HL-60 (cell line): Measurements from ENCODE around the gene C16orf90.

Source experiments
- DNase-seq, 2 experiments: peaks; one replicate each; pipeline ENCODE4 v3.0.0-alpha.2; 2010 to 2020; ENCODE audit warnings: low read depth in 1 of 2, low spot score in 1 of 2
- H3K27ac ChIP-seq: fragments of 250-450 bp; sonication (Bioruptor Pico); replicated peaks from 2 replicates; pipeline ENCODE4 v1.5.1; 2020; ENCODE audit warnings: mild to moderate bottlenecking, moderate library complexity
- H3K27me3 ChIP-seq: fragments of 250-450 bp; sonication (Bioruptor Pico); 2 replicates; pipeline ENCODE4 v1.5.1; 2021; ENCODE audit warnings: mild to moderate bottlenecking, moderate library complexity; ENCODE audit not compliant: insufficient read depth, poor library complexity, severe bottlenecking
- H3K4me3 ChIP-seq: replicated peaks from 2 replicates; pipeline ENCODE4 v1.5.1; 2011; ENCODE audit warnings: mild to moderate bottlenecking, control low read depth, low read length; ENCODE audit not compliant: insufficient read depth
- GABPA ChIP-seq: IDR thresholded peaks from 2 replicates; pipeline ENCODE4 v1.6.1; 2012; ENCODE audit warnings: low read depth
- POLR2AphosphoS5 ChIP-seq: IDR thresholded peaks from 2 replicates; pipeline ENCODE4 v1.6.1; 2012; ENCODE audit warnings: low read depth
- SPI1 ChIP-seq: IDR thresholded peaks from 2 replicates; pipeline ENCODE4 v1.6.1; 2012; ENCODE audit warnings: low read depth, mild to moderate bottlenecking, borderline replicate concordance
- TF ChIP-seq, protein P1 (sequence below): IDR thresholded peaks from 2 replicates; pipeline ENCODE4 v1.6.1; 2012; ENCODE audit warnings: low read depth; ENCODE audit not compliant: insufficient replicate concordance
- TF ChIP-seq, protein P2 (sequence below): IDR thresholded peaks from one replicate; pipeline ENCODE4 v1.5.1; 2011; ENCODE audit warnings: low read length, control low read depth, inconsistent platforms; ENCODE audit not compliant: insufficient read depth

The C16orf90 gene

DNA sequence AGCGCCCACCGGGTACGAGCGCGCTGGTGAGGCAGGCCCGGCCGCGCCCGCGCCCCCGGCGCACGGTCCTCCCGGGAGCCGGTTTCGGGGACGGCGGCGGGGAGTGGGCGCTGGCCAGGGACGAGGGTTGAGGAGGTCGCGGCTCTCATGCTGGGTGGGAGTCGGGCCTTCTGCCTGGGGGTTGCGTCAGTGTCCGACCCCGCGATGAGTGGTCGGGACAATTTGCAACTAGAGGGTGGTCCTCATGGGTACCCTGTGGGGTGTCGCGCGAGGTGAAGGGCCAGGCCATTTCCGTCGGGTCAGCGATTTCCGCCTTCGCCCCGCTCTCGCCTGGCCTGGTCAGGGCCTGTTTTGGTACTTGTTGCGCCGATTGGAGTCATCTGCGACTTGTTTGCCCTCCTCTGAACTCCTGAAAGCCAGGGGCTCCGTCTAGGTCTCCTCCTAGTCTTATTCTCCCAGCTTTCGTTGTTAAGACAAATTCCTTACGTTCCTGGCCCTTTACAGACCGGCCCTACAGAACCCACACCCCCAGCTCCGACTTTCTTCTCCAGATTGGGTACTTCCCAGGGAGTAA lies 36.9 kb downstream of the C16orf90 start:
- no peaks in the 10 kb centered on the region for H3K27me3 ChIP-seq
- DNase-seq: no peak
- no peak for TF ChIP-seq GABPA
- TF ChIP-seq POLR2AphosphoS5: no peak
- TF ChIP-seq, protein P1, sequence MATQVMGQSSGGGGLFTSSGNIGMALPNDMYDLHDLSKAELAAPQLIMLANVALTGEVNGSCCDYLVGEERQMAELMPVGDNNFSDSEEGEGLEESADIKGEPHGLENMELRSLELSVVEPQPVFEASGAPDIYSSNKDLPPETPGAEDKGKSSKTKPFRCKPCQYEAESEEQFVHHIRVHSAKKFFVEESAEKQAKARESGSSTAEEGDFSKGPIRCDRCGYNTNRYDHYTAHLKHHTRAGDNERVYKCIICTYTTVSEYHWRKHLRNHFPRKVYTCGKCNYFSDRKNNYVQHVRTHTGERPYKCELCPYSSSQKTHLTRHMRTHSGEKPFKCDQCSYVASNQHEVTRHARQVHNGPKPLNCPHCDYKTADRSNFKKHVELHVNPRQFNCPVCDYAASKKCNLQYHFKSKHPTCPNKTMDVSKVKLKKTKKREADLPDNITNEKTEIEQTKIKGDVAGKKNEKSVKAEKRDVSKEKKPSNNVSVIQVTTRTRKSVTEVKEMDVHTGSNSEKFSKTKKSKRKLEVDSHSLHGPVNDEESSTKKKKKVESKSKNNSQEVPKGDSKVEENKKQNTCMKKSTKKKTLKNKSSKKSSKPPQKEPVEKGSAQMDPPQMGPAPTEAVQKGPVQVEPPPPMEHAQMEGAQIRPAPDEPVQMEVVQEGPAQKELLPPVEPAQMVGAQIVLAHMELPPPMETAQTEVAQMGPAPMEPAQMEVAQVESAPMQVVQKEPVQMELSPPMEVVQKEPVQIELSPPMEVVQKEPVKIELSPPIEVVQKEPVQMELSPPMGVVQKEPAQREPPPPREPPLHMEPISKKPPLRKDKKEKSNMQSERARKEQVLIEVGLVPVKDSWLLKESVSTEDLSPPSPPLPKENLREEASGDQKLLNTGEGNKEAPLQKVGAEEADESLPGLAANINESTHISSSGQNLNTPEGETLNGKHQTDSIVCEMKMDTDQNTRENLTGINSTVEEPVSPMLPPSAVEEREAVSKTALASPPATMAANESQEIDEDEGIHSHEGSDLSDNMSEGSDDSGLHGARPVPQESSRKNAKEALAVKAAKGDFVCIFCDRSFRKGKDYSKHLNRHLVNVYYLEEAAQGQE: no peak
- TF ChIP-seq, protein P2, sequence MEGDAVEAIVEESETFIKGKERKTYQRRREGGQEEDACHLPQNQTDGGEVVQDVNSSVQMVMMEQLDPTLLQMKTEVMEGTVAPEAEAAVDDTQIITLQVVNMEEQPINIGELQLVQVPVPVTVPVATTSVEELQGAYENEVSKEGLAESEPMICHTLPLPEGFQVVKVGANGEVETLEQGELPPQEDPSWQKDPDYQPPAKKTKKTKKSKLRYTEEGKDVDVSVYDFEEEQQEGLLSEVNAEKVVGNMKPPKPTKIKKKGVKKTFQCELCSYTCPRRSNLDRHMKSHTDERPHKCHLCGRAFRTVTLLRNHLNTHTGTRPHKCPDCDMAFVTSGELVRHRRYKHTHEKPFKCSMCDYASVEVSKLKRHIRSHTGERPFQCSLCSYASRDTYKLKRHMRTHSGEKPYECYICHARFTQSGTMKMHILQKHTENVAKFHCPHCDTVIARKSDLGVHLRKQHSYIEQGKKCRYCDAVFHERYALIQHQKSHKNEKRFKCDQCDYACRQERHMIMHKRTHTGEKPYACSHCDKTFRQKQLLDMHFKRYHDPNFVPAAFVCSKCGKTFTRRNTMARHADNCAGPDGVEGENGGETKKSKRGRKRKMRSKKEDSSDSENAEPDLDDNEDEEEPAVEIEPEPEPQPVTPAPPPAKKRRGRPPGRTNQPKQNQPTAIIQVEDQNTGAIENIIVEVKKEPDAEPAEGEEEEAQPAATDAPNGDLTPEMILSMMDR: no peak
- TF ChIP-seq SPI1: no peak
- peak overlapping the region; percentile 90 for H3K4me3 ChIP-seq
- H3K27ac ChIP-seq: peak overlapping the region; percentile 97

DNA sequence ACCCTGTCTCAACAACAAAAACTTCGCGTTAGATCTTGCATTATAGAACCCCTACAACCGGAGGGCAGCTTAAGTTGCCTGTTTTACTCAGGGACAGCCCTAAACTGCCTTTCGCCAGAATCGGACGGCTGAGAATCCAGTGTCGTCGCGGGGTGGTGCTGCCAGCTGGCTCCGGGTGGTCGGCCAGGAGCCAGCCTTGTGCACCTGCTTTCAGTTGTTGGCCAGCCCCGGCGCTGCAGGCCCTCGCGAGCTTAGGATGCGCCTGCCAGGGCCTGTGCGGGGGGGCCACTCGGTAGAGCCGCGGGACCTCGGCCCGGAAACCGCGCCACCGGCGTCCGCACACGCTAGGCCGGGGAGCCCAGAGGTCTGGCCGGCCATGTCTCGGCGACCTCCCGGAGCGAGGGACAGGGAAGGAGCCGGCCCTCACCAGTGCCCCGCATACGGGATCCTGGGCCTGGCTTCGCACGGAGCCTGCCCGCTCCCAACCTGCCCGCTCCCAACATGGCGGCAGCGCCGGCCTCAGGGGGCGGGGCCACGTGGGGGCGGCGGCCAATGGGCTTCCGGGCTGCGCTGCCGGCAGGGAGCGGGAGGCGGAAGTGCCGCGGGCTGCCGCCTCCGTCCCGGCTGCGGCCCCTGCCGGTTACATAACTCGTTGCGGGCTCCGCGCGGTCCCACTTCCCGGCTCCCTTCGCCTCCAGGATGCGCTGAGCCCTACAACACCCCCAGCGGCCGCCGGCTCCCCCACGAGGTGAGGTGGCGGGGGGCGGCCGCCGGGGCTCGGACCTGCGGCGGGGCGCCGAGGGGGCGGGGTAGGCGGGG lies 37.6 kb downstream of the C16orf90 start:
- H3K27me3 ChIP-seq: no peaks in the 10 kb centered on the region
- H3K4me3 ChIP-seq: peak overlapping the region; percentile 90
- H3K27ac ChIP-seq: peak overlapping the region; percentile 97
- TF ChIP-seq SPI1 (peak; percentile 72), POLR2AphosphoS5 (peak; percentile 63; the same call in 1 of the 2 replicates), GABPA (peak; percentile 64)
- TF ChIP-seq, protein P2: peak; percentile 3
- TF ChIP-seq, protein P1: peak; percentile 24
- DNase-seq: peak; percentile 87 to 88

DNA sequence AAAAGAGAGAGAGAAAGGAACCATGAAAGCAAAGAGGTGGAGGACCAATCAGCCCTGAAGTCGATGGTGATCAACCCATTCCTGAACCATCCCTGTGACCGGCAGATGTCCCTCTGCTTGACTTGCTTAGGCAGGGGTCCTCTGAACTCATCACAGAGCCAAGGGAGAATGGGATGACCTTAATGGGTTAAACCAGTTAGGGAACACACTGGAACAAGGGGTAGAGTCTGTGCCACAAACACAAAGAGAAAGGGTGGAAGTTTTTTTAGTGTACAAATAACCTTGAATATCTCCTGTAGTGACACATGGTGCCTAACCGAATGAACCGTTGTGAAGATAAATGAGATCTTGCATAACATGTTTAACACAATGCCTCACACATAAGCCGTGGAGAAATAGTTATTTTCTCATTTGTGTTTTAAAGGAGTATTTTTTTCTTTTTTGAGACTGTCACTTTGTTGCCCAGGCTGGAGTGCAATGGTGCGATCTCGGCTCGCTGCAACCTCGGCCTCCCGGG lies 40.6 kb downstream of the C16orf90 start:
- Histone ChIP-seq H3K4me3 (no peak overlapping the region), H3K27ac (no peak overlapping the region), H3K27me3 (no peaks in the 10 kb centered on the region)
- DNase-seq: no peak
- no peak for TF ChIP-seq SPI1

DNA sequence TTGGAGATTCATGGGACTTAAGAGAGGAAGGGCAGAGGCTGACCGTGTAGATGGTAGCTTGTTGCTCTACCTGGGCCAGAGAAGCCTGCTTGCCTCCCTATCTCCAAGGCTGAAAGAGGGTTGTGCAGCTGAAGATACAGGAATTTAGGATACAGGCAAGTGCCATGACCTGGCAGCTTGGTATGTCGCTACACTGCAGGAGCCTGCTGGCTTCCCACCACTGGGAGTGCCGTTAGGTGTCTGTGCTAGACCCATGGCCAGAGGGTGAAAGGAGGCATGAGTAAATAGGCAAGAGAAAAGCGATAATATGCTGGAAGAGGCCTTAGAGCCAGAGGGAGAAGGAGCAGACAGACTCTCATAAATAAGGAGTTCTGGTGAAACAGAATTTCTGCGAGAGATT lies 41.2 kb downstream of the C16orf90 start:
- no peak overlapping the region for H3K4me3 ChIP-seq
- TF ChIP-seq, protein P1: no peak
- TF ChIP-seq POLR2AphosphoS5 (no peak), SPI1 (no peak), GABPA (no peak)
- TF ChIP-seq, protein P2: no peak
- no peak overlapping the region for H3K27ac ChIP-seq
- no peaks in the 10 kb centered on the region for H3K27me3 ChIP-seq
- DNase-seq: no peak
